IPS DF 6.9 (cell line): ENCODE results near the gene RNF115.
A peak's percentile ranks its signal among the peaks of the same experiment; 100 is the strongest.

Experiments
- DNase-seq: peaks from one replicate; pipeline ENCODE4 v3.0.0-alpha.2; 2013; ENCODE audit warnings: low read depth, low spot score
- H3K27ac ChIP-seq: one replicate; pipeline ENCODE4 v1.5.1; 2013; ENCODE audit warnings: low read length, control low read depth
- H3K27me3 ChIP-seq: 2 replicates; pipeline ENCODE4 v1.6.1; 2013; ENCODE audit warnings: mild to moderate bottlenecking, low read length; ENCODE audit not compliant: control insufficient read depth, insufficient read depth
- H3K36me3 ChIP-seq: 2 replicates; pipeline ENCODE4 v1.6.1; 2013; ENCODE audit warnings: low read length; ENCODE audit not compliant: control insufficient read depth, insufficient read depth
- H3K4me1 ChIP-seq: 2 replicates; pipeline ENCODE4 v1.6.1; 2013; ENCODE audit warnings: low read length; ENCODE audit not compliant: control insufficient read depth, insufficient read depth
- H3K4me3 ChIP-seq: 2 replicates; pipeline ENCODE4 v1.5.1; 2013; ENCODE audit warnings: mild to moderate bottlenecking, low read length
- H3K9me3 ChIP-seq: 2 replicates; pipeline ENCODE4 v1.6.1; 2013; ENCODE audit warnings: low read length, inconsistent platforms; ENCODE audit not compliant: control insufficient read depth, insufficient read depth
- WGBS: extraction: QIAGEN DNeasy Blood & Tissue Kit; methylation state at CpG from one replicate; pipeline ENCODE4 v1.1.7; 2013; ENCODE audit warnings: mixed read lengths, missing lambda C conversion rate; ENCODE audit not compliant: insufficient read length, insufficient coverage; 5-methylcytosine and 5-hydroxymethylcytosine counted together

RNF115 gene

DNA sequence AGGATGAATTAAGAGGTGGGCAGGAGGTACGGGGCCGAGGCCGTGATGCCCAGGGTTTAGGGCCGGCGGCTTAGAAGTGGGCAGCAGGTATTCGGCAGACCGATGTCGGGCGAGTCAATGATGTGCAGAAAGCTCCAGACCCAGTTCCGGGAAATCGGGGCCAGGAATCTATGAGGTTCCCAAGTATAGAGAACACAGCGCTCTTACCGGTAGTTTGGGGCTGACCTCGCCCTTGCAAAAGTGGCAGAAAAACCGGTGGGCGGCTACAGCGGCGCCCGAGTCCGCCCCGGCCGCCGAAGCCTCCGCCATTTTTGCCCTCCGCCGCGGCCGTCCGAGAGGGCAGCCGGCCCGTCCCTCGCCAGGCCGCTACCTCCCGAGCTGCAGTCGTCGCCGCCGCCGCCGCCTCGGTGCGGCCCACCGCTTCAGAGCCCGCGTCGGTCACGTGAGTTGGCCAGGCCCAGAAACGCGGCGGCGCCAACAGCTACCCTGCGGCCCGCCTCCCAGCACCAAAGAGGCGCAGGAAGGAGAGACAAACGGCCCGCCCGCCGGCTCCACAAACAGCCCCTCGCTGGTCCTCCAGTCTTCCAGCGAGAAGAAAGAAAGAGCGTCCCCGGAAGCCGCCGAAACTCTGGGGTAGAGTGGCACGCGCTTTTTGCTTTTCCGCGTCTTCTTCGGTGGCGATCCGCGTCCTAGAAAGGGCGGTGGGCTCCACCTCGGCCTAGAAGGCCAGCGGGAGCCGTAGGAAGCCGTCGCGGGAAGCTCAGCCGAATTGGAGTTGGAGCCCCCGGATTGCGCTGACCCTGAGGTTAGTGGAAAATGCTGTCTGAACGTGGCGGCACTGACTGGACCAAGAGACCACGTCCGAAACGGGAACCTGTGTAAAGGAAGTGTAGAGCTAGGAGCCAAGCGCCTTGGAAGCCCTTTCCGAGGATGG lies at the start of gene RNF115, which contains the start of gene POLR3C:
RNF115 (minus strand) TSS at position 531 of the 934 bp plus-strand sequence; CDS start at position 309, 222 bp downstream.
POLR3C (plus strand) TSS at position 636 of the 934 bp plus-strand sequence. CDS start 1,577 bp downstream, outside the sequence.
- no peaks in the 10 kb centered on the region for H3K9me3 ChIP-seq
- peak; percentile 57 for DNase-seq
- peaks cover 10% of the 10 kb centered on the region; the same call in 1 of the 2 replicates for H3K36me3 ChIP-seq
- H3K27ac ChIP-seq, result no peak within 1 kb of the TSS
- H3K4me1 ChIP-seq, result no peaks in the 10 kb centered on the region
- H3K27me3 ChIP-seq, result no peaks in the 10 kb centered on the region
- no CpG with 5 or more reads among the region's 89 CpGs for WGBS
- peak within 1 kb of the TSS; percentile 89; the same call in 1 of the 2 replicates for H3K4me3 ChIP-seq

DNA sequence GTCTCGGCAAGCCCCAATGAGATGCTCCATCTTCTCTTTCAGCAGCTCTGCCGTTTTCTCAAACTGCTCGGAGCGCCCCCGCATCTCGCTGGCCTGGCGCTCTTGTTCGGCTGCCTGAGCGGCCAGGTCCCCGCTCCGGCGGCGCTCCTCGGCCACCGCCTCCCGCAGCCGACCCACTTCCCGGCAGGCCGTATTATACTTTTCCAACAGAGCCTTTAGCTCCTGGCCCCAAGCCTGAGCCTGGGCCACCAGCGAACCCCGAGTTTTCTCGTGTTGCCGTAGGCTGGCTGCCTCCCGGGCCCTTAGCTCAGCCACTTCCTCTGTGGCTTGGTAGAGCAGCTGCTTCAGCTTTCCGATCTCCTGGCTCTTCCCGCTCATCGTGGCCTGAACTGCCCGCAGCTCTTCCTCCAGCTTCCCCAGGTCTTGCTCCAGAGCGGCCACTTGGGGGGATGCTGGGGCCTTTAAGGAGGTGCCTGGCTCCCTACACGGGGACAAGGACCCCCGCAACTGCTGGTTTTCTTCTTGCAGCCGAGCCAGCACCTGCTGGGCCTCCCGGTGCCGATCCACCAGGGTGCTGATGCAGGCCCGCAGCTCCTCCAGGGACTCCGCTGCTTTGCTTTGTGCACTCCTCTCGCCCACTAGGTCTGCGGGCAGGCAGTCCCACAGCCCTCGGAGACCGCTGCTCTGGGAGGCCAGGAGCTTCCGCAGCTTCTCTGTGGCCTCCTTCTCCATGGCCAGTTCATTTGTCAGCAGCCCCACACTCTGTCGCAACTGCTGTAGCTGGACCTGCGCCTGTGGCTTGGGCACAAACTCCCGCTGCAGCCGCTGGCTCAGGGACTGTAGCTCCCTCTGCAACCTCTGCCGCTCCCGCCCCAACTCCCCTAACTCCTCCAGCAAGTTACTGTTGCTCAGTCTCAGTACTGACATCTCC lies 48.4 kb upstream of the RNF115 start:
- DNase-seq, result no peak
- Histone ChIP-seq H3K9me3 (no peaks in the 10 kb centered on the region), H3K27me3 (peaks cover 2% of the 10 kb centered on the region; the same call in 1 of the 2 replicates), H3K4me3 (peak overlapping the region; percentile 42; the same call in 1 of the 2 replicates), H3K4me1 (peaks cover 2% of the 10 kb centered on the region), H3K27ac (no peak overlapping the region), H3K36me3 (no peaks in the 10 kb centered on the region)
- no CpG with 5 or more reads among the region's 47 CpGs for WGBS

DNA sequence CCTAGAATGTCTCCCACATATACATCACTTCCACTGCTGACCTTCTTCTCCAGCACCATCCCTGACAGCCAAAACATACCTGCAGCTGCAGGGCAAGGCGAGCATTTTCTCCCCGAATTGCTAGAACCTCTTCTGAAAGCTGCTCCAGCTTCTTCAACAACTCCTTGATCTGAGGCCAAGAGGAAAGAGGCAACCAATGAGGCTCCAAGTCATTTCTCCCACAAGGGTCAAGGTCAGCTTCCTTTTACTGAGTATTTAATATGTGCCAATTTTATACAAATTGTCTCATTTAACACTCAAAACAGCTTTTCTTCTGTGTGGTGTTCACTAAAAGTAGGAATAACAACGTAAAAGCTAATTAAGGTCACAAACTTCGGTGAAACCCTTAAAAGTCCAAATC lies 44.3 kb upstream of the RNF115 start:
- Histone ChIP-seq H3K27me3 (peaks cover 2% of the 10 kb centered on the region; the same call in 1 of the 2 replicates), H3K4me1 (peaks cover 2% of the 10 kb centered on the region), H3K36me3 (no peaks in the 10 kb centered on the region), H3K27ac (no peak overlapping the region), H3K4me3 (no peak overlapping the region), H3K9me3 (no peaks in the 10 kb centered on the region)
- WGBS, result no CpG with 5 or more reads among the region's 4 CpGs
- no peak for DNase-seq

GRCh38 chr1:145863282-145864018 lies 39.6 kb upstream of the RNF115 start:
- Histone ChIP-seq H3K4me3 (no peak overlapping the region), H3K4me1 (no peaks in the 10 kb centered on the region), H3K9me3 (no peaks in the 10 kb centered on the region), H3K27ac (no peak overlapping the region), H3K27me3 (no peaks in the 10 kb centered on the region), H3K36me3 (no peaks in the 10 kb centered on the region)
- no CpG with 5 or more reads among the region's 5 CpGs for whole genome bisulfite sequencing
- no peak for DNase-seq

DNA sequence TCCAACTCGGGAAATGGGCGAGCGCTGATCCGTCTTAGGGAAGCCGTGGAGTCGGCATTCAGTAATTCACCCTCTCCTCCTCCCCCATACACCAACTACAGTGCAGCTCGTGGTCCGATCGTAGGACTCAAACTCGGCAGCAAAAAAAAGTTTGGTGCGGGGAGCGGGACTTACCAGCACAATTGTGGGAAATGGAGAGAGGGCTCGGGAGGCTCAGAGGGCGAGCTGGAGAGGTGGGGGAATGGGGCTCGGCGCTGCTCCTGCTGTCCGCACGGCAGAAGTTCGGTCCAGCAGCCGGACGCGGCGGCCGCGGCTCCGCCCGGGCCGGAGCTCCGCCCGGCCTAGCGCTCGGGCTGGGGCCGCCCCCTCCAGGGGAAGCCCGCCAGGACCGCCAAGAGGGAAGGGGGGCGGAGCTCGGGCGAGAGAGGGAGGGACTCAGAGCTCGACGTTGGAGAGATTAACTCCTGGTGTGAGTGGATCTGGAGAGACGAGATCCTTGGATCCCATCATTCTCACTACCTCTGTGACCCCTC lies 35.7 kb upstream of the RNF115 start:
- no peak for DNase-seq
- WGBS, result no CpG with 5 or more reads among the region's 41 CpGs
- H3K4me3 ChIP-seq, result peak overlapping the region; percentile 98; the same call in 1 of the 2 replicates
- H3K4me1 ChIP-seq, result peaks cover 2% of the 10 kb centered on the region; the same call in 1 of the 2 replicates
- no peaks in the 10 kb centered on the region for H3K9me3 ChIP-seq
- H3K27me3 ChIP-seq, result no peaks in the 10 kb centered on the region
- H3K36me3 ChIP-seq, result peaks cover 12% of the 10 kb centered on the region; the same call in 1 of the 2 replicates
- no peak overlapping the region for H3K27ac ChIP-seq

DNA sequence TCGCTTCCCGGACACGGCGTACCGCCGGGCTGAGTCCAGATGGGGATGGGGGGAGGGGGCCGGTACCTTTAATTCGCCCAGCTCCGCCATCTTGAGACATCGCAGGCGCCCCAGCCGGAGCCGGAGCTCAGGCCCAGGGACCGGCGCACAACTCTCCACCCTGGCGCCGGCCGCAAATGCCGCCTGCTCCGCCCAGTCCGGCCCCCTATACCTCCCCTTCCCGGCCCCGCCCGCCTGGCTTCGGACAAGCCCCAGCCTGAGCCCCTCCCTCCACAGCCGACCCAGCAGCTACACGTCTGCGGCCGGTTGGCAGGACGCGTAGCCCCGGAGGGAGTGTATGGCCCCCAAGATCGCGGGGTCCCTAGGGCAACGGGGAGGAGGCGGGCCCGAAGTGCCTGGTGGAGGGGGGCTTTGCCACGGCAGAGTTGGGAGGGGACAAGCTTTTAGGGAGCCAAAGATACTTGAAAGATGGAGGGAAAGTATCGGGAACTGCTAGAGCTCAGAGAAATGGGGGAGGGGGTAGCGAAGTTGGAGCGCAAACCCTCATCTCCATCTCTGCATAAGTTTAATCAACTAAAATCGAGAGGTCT lies 35.1 kb upstream of the RNF115 start, which contains the start of gene PIAS3:
PIAS3 (minus strand) TSS at position 181 of the 590 bp plus-strand sequence; CDS start at position 90, 91 bp downstream.
- H3K4me3 ChIP-seq, result peak within 1 kb of the TSS; percentile 98
- no CpG with 5 or more reads among the region's 42 CpGs for WGBS
- peaks cover 2% of the 10 kb centered on the region; the same call in 1 of the 2 replicates for H3K4me1 ChIP-seq
- H3K27ac ChIP-seq, result no peak within 1 kb of the TSS
- H3K36me3 ChIP-seq, result peaks cover 13% of the 10 kb centered on the region; the same call in 1 of the 2 replicates
- H3K9me3 ChIP-seq, result no peaks in the 10 kb centered on the region
- no peak for DNase-seq
- H3K27me3 ChIP-seq, result no peaks in the 10 kb centered on the region

DNA sequence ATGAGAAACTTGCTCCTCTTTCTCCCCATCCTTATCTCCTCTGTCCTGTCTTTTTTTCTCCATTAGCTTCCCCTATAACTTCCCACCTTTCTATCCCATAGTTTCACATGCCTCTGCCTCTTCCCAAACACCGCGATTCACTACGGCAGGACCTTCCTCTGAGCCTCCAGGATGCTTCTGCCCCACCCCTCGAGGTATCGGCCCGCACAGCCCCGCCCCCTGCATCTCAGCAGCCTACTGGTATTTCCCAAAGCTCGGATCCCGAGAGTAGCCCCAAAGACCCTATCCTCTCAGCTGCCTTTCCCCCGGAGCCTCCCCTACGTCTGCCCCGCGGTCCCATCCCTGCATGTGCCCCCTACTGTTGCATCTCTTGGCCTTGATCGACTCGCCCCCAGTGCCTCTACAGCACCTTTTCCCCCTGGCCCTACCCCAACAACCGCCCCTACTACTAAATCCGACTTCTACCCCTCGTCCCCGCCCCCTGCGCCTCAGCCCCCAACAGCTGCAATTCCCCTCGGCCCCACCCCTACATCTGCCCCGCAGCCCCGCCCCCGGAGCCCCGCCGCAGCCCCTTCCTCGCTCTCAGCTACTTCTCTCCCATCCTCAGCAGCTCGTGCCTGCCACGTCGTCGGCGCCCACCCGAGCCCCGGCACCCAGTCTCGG lies 34.5 kb upstream of the RNF115 start:
- Histone ChIP-seq H3K27ac (no peak overlapping the region), H3K4me1 (peaks cover 2% of the 10 kb centered on the region; the same call in 1 of the 2 replicates), H3K36me3 (peaks cover 20% of the 10 kb centered on the region), H3K9me3 (no peaks in the 10 kb centered on the region), H3K4me3 (peak overlapping the region; percentile 98; the same call in 1 of the 2 replicates), H3K27me3 (no peaks in the 10 kb centered on the region)
- WGBS, result no CpG with 5 or more reads among the region's 35 CpGs
- no peak for DNase-seq

- WGBS, result no CpG with 5 or more reads among the region's 4 CpGs
- no peaks in the 10 kb centered on the region for H3K27me3 ChIP-seq
- H3K36me3 ChIP-seq, result peaks cover 20% of the 10 kb centered on the region
- no peak for DNase-seq
- H3K4me3 ChIP-seq, result no peak overlapping the region
- H3K9me3 ChIP-seq, result no peaks in the 10 kb centered on the region
- no peak overlapping the region for H3K27ac ChIP-seq
- H3K4me1 ChIP-seq, result peaks cover 2% of the 10 kb centered on the region; the same call in 1 of the 2 replicates
These were observed 33.3 kb upstream of the RNF115 start for GRCh38 chr1:145857170-145857569.
